NT2/D1 (cell line): ENCODE data around the gene GPR33.
"Not testable (repeated sequence)": the region's sequence is repeated elsewhere in the genome, so short reads cannot be mapped to it uniquely, and the experiment has no call there.

Experiments
- DNase-seq: peaks from one replicate; pipeline ENCODE4 v3.0.0-alpha.2; 2011; ENCODE audit warnings: low read depth, low spot score
- H3K27me3 ChIP-seq: 2 replicates; pipeline ENCODE4 v1.6.0; 2011; ENCODE audit warnings: mild to moderate bottlenecking; ENCODE audit not compliant: insufficient read length, insufficient read depth
- H3K36me3 ChIP-seq: 2 replicates; pipeline ENCODE4 v1.6.1; 2011; ENCODE audit warnings: mild to moderate bottlenecking, low read length, mixed read lengths; ENCODE audit not compliant: insufficient read depth, insufficient read length
- H3K4me1 ChIP-seq: 2 replicates; pipeline ENCODE4 v1.5.1; 2011; ENCODE audit not compliant: insufficient read depth, insufficient read length
- H3K4me3 ChIP-seq: 2 replicates; pipeline ENCODE4 v1.5.1; 2011; ENCODE audit warnings: low read depth; ENCODE audit not compliant: insufficient read length
- H3K9ac ChIP-seq: 2 replicates; pipeline ENCODE4 v1.6.0; 2011; ENCODE audit warnings: low read depth; ENCODE audit not compliant: insufficient read length
- H3K9me3 ChIP-seq: 2 replicates; pipeline ENCODE4 v1.5.1; 2011; ENCODE audit warnings: mild to moderate bottlenecking, low read length; ENCODE audit not compliant: insufficient read depth
- SUZ12 ChIP-seq: IDR thresholded peaks from 2 replicates; pipeline ENCODE4 v1.6.1; 2011; ENCODE audit not compliant: insufficient read length, insufficient read depth; ENCODE audit errors: extremely low read depth
- YY1 ChIP-seq: IDR thresholded peaks from 2 replicates; pipeline ENCODE4 v1.6.1; 2011; ENCODE audit not compliant: insufficient read length, insufficient read depth
- ZNF274 ChIP-seq: IDR thresholded peaks from 2 replicates; pipeline ENCODE4 v1.6.1; 2011; ENCODE audit warnings: mild to moderate bottlenecking, low read depth, low read length

Gene GPR33

DNA sequence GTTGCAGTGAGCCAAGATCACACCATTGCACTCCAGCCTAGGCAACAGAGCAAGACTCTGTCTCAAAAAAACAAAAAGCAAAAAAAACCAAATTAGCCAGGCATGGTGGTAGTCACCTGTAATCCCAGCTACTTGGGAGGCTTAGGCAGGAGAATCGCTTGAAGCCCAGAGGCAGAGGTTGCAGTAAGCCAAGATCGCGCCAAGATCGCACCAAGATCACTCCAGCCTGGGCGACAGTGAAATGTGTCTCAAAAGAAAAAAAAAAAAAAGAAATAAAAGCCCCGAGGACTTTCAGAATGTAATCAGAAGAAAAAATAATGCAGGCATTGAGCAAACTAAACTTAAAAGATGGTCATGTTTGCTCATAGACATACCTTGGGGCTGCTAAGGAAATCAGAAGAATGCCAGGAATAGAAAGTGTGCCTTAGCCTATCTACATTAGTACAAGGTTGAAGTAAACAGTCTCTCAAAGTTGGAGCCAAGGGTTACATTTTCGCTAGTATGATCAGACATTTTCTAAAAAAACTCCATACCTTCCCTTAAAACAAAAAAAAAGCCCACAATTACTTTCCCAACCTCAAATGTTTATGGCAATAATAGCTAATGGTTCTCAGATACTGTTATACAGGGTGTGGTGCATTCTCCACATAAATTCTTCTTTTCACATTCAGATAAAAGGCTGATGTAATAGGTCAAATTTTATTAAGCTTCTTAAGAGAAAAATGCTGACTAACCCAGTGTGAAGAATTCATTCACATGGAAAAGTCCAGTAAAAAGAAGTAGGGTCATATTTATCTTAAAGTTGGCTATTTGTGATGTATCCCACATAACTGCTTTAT, 46.3 kb downstream of the GPR33 start:
- no peaks in the 10 kb centered on the region for H3K36me3 ChIP-seq
- H3K4me1 ChIP-seq, result no peaks in the 10 kb centered on the region
- H3K9ac ChIP-seq, result no peak overlapping the region
- TF ChIP-seq YY1 (no peak), ZNF274 (no peak), SUZ12 (no peak)
- H3K9me3 ChIP-seq, result no peaks in the 10 kb centered on the region; the same call in 1 of the 2 replicates
- H3K4me3 ChIP-seq, result no peak overlapping the region
- no peak for DNase-seq
- no peaks in the 10 kb centered on the region for H3K27me3 ChIP-seq

DNA sequence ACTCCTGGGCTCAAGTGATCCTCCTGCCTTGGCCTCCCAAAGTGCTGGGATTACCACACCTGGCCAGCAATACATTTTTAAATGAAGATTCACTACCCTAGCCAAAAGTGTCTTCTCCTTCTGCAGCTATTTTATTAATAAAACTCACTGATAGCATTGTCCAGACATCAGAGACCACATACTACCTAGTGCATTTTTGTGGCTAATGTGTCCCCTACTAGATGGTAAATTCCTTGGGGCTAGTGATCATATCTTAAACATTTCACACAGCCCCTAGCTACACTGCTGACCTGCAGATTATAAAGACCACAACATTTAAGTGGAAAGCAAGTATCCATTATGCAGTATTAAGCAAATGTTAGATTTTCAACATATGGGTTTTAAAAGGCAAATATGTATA, 47.6 kb downstream of the GPR33 start:
- TF ChIP-seq SUZ12, result no peak
- no peak for TF ChIP-seq YY1
- TF ChIP-seq ZNF274, result no peak
- no peak overlapping the region for H3K9ac ChIP-seq
- DNase-seq, result no peak
- H3K36me3 ChIP-seq, result no peaks in the 10 kb centered on the region
- H3K27me3 ChIP-seq, result no peaks in the 10 kb centered on the region
- no peaks in the 10 kb centered on the region; the same call in 1 of the 2 replicates for H3K9me3 ChIP-seq
- no peak overlapping the region for H3K4me3 ChIP-seq
- H3K4me1 ChIP-seq, result no peaks in the 10 kb centered on the region

GRCh38 chr14:31439561-31439960, 48.3 kb downstream of the GPR33 start:
- Histone ChIP-seq H3K4me1 (no peaks in the 10 kb centered on the region), H3K9ac (no peak overlapping the region), H3K27me3 (no peaks in the 10 kb centered on the region), H3K36me3 (no peaks in the 10 kb centered on the region), H3K9me3 (no peaks in the 10 kb centered on the region; the same call in 1 of the 2 replicates), H3K4me3 (no peak overlapping the region)
- no peak for TF ChIP-seq ZNF274
- TF ChIP-seq SUZ12, result no peak
- TF ChIP-seq YY1, result no peak
- DNase-seq, result no peak

DNA sequence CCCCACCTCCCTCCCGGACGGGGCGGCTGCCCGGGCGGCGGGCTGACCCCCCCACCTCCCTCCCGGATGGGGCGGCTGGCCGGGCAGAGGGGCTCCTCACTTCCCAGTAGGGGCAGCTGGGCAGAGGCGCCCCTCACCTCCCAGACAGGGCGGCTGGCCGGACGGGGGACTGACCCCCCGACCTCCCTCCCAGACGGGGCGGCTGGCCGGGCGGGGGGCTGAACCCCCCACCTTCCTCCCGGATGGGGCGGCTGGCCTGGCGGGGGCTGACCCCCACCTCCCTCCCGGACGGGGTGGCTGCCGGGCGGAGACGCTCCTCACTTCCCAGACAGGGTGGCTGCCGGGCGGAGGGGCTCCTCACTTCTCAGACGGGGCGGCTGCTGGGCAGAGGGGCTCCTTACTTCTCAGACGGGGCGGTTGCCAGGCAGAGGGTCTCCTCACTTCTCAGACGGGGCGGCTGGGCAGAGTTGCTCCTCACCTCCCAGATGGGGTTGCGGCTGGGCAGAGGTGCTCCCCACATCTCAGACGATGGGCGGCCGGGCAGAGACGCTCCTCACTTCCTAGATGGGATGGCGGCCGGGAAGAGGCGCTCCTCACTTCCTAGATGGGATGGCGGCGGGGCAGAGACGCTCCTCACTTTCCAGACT, 50.7 kb downstream of the GPR33 start:
- not testable (repeated sequence) for H3K9me3 ChIP-seq, DNase-seq, H3K27me3 ChIP-seq, H3K4me3 ChIP-seq, H3K36me3 ChIP-seq, H3K4me1 ChIP-seq, H3K9ac ChIP-seq

DNA sequence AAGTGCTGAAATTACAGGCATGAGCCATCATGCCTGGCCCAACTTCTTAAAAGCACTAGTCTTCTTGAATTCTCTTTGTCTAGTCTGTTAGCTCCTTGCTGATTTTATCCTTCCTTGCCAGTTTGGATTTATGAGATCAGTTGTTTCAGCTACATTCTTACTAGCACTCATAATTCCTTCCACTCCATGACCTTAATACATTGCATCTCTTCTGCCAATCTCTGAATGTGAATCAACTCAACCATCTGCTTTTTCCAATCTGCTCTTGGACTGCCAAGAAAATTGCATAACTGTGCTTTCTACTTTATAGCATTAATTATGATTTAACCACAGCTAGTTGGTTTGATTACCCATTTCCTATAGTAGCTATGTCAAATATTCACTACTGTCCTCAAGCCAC, 52.6 kb downstream of the GPR33 start:
- no peaks in the 10 kb centered on the region for H3K4me1 ChIP-seq
- TF ChIP-seq SUZ12 (no peak), YY1 (no peak), ZNF274 (no peak)
- DNase-seq, result no peak
- no peaks in the 10 kb centered on the region; the same call in 1 of the 2 replicates for H3K9me3 ChIP-seq
- H3K4me3 ChIP-seq, result no peak overlapping the region
- H3K9ac ChIP-seq, result no peak overlapping the region
- H3K27me3 ChIP-seq, result no peaks in the 10 kb centered on the region
- no peaks in the 10 kb centered on the region for H3K36me3 ChIP-seq
